Fibroblast of peridontal ligament (primary cell): ENCODE measurements around the gene ZNF20.
A peak's percentile ranks its signal among the peaks of the same experiment; 100 is the strongest.

ENCODE experiments used
- DNase-seq: peaks from one replicate; pipeline ENCODE4 v3.0.0-alpha.2; 2010; ENCODE audit errors: extremely low read depth

The ZNF20 gene

GRCh38 chr19:12139885-12140544, at the start of gene ZNF20:
TSS of gene ZNF20 (minus strand) at chr19:12140350. CDS start at chr19:12140182, 168 bp downstream.
- DNase-seq: peak; percentile 90

GRCh38 chr19:12187625-12188024, 47.5 kb upstream of the ZNF20 start:
- no peak for DNase-seq

DNA sequence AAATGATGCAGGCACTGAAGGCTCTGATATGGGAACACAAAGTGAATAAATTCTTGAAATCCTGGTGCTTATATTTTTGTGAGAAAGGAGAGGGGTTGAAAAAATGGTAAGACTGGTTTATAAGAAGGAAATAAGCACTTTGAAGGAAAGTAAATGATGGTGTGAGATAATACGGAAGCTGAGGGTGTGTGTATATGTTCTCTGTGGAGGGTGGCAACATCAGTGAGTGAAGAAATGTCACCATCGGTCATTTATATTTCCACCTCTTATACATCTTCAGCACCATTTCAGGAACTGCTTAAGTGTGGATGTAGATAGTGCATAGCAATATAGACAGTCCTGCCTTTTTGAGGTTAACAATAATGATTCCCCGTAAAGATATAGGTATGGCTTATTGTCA, 40.2 kb upstream of the ZNF20 start:
- DNase-seq: no peak

- DNase-seq: peak; percentile 45
Measured at GRCh38 chr19:12166626-12167025, 26.5 kb upstream of the ZNF20 start.

DNA sequence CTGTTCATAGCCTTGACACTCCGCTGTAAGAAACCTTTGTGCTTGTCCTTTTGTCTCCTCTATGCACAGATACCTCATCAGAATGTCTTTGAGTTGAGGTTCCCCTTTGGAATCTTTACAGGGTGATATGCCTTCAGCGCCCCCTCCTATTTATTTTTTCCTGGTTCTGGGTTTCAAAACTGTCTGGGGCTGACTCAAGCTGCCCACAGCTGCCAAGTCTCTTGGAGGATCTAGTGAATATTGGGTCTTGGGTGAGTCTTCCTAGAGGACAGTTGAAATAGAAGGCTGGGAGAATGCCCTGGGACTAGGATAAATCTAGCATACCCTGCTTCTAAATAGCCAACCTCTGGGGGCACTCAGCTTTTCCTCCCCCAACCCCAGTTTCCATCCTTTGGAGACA, 23.7 kb upstream of the ZNF20 start:
- peak; percentile 49 for DNase-seq

- DNase-seq: peak; percentile 95
Measured at GRCh38 chr19:12162882-12163806, 23.0 kb upstream of the ZNF20 start, which contains the start of gene ZNF136. TSS of gene ZNF136 (plus strand) at chr19:12163096. CDS start at chr19:12163204, 108 bp downstream.

DNA sequence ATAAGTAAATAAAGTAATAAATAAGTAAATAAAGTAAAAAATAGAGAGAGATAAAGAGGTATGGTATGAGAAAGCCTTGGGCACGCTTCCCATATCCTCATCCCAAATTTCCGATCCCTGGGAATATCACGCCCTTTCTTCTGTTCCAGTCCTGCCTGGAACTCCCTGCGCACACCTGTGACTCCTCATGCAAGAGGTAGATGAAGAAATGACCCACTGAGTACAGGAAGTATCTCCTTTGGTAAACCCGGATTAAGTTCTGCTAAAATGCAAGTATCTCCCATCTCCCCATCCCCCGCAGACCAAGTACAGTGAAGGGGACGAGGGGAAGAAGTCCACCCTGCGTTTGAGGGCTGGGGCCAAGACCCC, 22.3 kb upstream of the ZNF20 start:
- no peak for DNase-seq

DNA sequence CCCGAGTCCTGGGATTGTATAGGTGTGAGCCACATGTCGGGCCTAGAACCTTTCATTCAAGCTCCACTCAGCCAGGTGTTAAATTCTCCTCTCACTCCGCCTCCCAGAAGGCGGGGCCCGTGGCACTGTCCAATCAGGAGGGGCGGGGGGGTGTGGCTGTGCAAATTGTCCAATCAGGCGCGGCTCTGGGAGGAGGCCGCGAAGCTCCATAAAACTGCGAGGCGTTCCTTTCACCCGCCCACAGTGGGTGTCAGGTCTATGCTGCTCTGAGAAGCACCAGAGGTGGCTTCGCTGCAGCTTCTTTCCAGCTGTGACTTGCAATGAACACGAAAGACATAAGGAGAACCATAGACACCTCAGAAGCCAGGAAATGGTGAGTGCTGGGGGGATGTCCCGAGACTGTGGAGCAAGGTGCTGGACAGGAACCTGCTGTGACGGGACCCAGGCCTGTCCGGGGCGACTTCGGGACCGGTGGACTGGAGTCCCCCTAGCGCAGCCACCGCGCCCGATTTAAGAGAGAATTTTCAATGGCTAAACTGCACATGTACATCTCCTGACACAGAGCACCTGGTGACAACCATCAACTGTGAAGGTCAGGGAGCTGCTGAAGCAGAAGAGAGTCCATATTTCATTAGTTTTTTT, 19.7 kb upstream of the ZNF20 start:
- no peak for DNase-seq

GRCh38 chr19:12156223-12157058, 16.3 kb upstream of the ZNF20 start, which contains the start of gene ZNF625:
TSS of gene ZNF625 (minus strand) at chr19:12156734. CDS start at chr19:12156558, 176 bp downstream.
- peak; percentile 81 for DNase-seq

- DNase-seq: peak; percentile 10
Measured at GRCh38 chr19:12155324-12155860, 15.2 kb upstream of the ZNF20 start.

DNA sequence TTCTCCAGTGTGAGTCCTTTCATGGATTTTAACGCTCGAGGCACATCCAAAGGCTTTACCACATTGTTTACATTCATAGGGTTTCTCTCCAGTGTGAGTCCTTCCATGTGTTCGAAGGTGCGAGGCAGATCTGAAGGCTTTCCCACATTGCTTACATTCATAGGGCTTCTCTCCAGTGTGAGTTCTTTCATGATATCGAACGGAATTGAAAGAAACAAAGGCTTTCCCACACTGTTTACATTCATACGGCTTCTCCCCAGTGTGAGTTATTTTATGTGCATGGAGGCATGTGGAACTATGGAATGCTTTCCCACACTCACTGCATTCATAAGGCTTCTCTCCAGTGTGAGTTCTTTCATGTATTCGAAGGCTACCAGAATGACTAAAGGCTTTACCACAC, 5.2 kb upstream of the ZNF20 start:
- DNase-seq: no peak

GRCh38 chr19:12141405-12141736, 1.2 kb upstream of the ZNF20 start:
- DNase-seq: no peak

GRCh38 chr19:12140545-12141404, 625 bp upstream of the ZNF20 start:
- peak; percentile 85 for DNase-seq

DNA sequence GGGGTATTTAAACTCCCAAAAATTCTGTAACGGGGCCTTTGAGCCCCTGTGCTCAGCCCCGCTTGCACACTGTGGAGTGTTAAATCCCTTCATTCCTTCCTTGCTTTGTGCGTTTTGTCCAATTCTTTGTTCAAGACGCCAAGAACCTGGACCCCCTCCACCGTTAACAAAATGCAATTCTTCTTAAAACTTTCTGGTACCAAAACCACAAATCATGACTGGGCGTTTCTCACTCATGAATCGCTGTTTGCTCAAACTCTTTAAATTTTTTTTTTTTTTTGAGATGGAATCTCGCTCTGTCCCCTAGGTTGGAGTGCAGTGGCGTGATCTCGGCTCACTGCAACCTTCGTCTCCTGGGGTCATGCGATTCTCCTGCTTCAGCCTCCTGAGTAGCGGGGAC, 881 bp downstream of the ZNF20 start:
- peak; percentile 42 for DNase-seq

GRCh38 chr19:12137221-12137940, 2.8 kb downstream of the ZNF20 start:
- DNase-seq: no peak

- DNase-seq: no peak
Measured at GRCh38 chr19:12133069-12133468, 7.1 kb downstream of the ZNF20 start.

DNA sequence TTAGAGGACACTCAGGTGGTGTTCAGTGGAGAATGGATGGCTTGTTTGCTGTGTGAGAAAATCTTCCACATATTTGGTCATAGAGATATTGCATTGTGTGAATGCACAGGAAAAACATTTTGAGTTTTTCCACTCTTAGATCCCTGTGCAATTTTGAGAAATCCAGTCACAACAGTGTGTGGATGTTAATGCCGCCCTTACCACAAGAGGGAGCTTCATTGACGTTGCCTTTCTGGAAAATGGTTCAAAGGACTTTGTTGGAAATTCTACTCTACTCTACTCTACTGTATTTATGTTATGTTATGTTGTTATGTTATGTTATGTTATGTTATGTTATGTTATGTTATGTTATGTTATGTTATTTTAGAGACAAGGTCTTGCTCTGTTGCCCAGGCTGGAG, 13.4 kb downstream of the ZNF20 start:
- peak; percentile 23 for DNase-seq

- no peak for DNase-seq
Measured at GRCh38 chr19:12117201-12117970, 22.8 kb downstream of the ZNF20 start.

GRCh38 chr19:12113121-12113520, 27.0 kb downstream of the ZNF20 start:
- DNase-seq: no peak
